Upper lobe of left lung (tissue), 6 donors: ENCODE measurements around the gene MYOF. TPM values are rescaled to one million over a fixed set of nuclear protein-coding genes. Genes with fewer than 3 reads are reported as not detected.

Experiments used
- ATAC-seq, 2 donors: fragments of 200-7000 bp; cut with Tn5 transposase; one replicate each; pipeline ENCODE4 v1.9.1; 2022; ENCODE audit warnings: mild to moderate bottlenecking in 2 of 2, moderate library complexity in 2 of 2; ENCODE audit not compliant: low FRiP score in 2 of 2
- DNase-seq, 2 donors: peaks; one replicate each; pipeline ENCODE4 v3.0.0-alpha.2; 2019 to 2020
- H3K27ac ChIP-seq, 4 donors: fragments of 200-600 bp; sonication (generic); one replicate each; pipeline ENCODE4 v1.5.1; 2016 to 2019
- H3K27me3 ChIP-seq, 4 donors: fragments of 200-600 bp; sonication (generic); one replicate each; pipeline ENCODE4 v1.5.1; 2017 to 2019
- H3K36me3 ChIP-seq, 4 donors: fragments of 200-600 bp; sonication (generic); one replicate each; pipeline ENCODE4 v1.5.1; 2016 to 2019
- H3K4me1 ChIP-seq, 4 donors: fragments of 200-600 bp; sonication (generic); one replicate each; pipeline ENCODE4 v1.5.1; 2018 to 2019
- H3K4me3 ChIP-seq, 4 donors: fragments of 200-600 bp; sonication (generic); one replicate each; pipeline ENCODE4 v1.5.1; 2017 to 2019; ENCODE audit warnings: mild to moderate bottlenecking in 2 of 4, moderate library complexity in 1 of 4
- H3K9me3 ChIP-seq, 4 donors: fragments of 200-600 bp; sonication (generic); one replicate each; pipeline ENCODE4 v1.5.1; 2018 to 2019
- EP300 ChIP-seq, 4 donors: sonication (generic); formaldehyde crosslinking; IDR thresholded peaks; one replicate each; pipeline ENCODE4 v1.5.1; 2017; ENCODE audit warnings: antibody characterized with exemption in 4 of 4, control low read depth in 2 of 4
- POLR2A ChIP-seq, 4 donors: fragments of 450-650 bp; IDR thresholded peaks; one replicate each; pipeline ENCODE4 v1.5.1; 2016 to 2017; ENCODE audit warnings: antibody characterized with exemption in 4 of 4, mild to moderate bottlenecking in 2 of 4
- POLR2AphosphoS5 ChIP-seq, 2 donors: sonication (generic); formaldehyde crosslinking; IDR thresholded peaks; one replicate each; pipeline ENCODE4 v1.5.1; 2017; ENCODE audit warnings: antibody characterized with exemption in 2 of 2
- WGBS, 2 donors: methylation state at CpG; one replicate each; pipeline ENCODE4 v1.1.5; 2017 to 2018; 5-methylcytosine and 5-hydroxymethylcytosine counted together
- total RNA-seq, 6 donors: library from RNA; depleted of rRNA in 4 of 6; stranded (reverse); fragments of >200 nt in 4 of 6; gene quantifications; one replicate each; pipeline versions ENCODE4 v1.1.0 to v1.2.1, GENCODE V29; 2016 to 2021
- TF ChIP-seq, protein P1 (sequence below), 6 experiments: fragments of 450-650 bp in 4 of 6; fragments of 200-600 bp in 2 of 6; sonication (generic) in 2 of 6; IDR thresholded peaks; one replicate each; pipeline ENCODE4 v1.5.1; 2016 to 2019; ENCODE audit warnings: antibody characterized with exemption in 6 of 6
- donor health status: DM: no; HTN: no; CAD: no; lungs with moderate emphysema.
- donor health status: DM: no; HTN: yes; CAD: no; lungs with severe emphysema.

Gene MYOF
- total RNA-seq, 6 donors from 2014 or later: 83.9 to 168 (median 129) TPM

DNA sequence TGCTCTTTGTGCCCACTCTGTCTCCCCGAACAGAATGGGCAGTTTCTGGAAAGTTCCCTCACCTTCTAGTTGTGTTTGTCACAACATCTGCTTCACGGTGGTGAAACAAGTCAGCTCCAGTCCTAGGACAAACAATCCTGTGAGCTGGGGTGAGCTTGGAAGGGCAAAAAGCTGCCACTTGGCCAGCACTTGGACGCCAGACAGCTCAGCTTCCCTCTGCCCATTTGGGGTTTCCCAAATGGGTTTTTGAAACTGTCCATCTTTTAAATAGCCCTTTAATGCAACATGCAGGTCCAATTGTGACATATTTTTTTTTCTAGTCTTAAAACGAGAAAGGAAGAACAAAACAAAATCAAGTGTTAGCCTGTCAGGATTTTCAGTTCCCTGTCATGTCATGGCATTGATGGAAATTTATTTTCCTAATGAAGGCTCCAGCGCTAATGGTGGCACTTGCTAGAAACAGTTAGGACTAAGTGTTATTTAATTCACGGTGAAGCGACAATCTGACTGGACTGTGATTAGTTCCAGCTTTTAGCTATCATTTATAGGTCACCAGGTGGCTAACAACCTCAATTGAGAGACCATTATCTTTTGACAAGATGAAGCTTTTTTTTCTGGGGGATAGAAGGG is 181.7 kb downstream of the MYOF start:
- no peak for ATAC-seq
- TF ChIP-seq POLR2A (IDR thresholded peaks at IDR 0.05) (no peak), POLR2AphosphoS5 (IDR thresholded peaks at IDR 0.05) (no peak), EP300 (IDR thresholded peaks at IDR 0.05) (no peak)
- TF ChIP-seq, protein P1, sequence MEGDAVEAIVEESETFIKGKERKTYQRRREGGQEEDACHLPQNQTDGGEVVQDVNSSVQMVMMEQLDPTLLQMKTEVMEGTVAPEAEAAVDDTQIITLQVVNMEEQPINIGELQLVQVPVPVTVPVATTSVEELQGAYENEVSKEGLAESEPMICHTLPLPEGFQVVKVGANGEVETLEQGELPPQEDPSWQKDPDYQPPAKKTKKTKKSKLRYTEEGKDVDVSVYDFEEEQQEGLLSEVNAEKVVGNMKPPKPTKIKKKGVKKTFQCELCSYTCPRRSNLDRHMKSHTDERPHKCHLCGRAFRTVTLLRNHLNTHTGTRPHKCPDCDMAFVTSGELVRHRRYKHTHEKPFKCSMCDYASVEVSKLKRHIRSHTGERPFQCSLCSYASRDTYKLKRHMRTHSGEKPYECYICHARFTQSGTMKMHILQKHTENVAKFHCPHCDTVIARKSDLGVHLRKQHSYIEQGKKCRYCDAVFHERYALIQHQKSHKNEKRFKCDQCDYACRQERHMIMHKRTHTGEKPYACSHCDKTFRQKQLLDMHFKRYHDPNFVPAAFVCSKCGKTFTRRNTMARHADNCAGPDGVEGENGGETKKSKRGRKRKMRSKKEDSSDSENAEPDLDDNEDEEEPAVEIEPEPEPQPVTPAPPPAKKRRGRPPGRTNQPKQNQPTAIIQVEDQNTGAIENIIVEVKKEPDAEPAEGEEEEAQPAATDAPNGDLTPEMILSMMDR (IDR thresholded peaks at IDR 0.05): no peak
- WGBS, 2 donors: 69 to 72% methylated on average over 7 of the region's 7 CpGs

DNA sequence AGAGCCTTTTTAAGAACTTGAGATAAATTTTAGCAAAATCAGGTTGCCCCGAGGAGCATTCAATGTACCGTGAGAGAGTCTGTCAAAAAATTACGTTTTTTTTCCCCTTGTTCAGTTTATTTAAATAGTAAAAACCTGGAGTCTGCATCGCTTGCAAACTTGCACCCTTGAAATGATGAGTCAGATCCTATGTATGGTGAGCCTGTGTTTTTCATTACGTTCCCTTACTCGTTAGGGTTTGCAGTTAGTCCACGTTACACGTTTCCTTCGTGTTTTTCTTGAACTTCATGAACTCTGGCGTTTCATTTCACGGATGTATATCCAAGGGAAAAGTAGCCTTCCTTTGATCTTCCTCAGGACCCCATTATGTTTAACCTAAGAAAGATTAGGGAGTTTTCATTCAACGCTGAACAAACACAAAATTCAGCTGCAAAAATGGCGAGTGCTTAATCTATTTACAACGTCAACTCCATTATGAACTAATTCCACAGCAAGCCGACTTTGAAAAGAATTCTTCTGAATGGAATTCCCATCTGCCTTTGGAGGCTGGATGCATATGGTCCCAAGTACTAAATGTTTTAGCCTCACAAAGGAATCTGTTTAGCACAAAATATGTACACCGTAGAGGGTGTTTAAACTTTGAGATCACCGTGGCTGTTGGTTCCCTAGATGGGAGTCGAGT is 182.4 kb downstream of the MYOF start:
- 64% methylated on average over 18 of the region's 18 CpGs for WGBS, 2 donors
- ATAC-seq (no peak), DNase-seq (no peak)
- no peaks in the 10 kb centered on the region for H3K36me3 ChIP-seq
- H3K4me3 ChIP-seq: no peak overlapping the region
- H3K4me1 ChIP-seq: no peaks in the 10 kb centered on the region
- no peaks in the 10 kb centered on the region for H3K9me3 ChIP-seq
- H3K27me3 ChIP-seq: no peaks in the 10 kb centered on the region
- no peak overlapping the region for H3K27ac ChIP-seq
- no peak for TF ChIP-seq EP300 (IDR thresholded peaks at IDR 0.05)
- TF ChIP-seq, protein P1 (IDR thresholded peaks at IDR 0.05): no peak
- no peak for TF ChIP-seq POLR2AphosphoS5 (IDR thresholded peaks at IDR 0.05)
- TF ChIP-seq POLR2A (IDR thresholded peaks at IDR 0.05): no peak

More for the DNA sequence above, 181.7 kb downstream of the MYOF start:
- no peaks in the 10 kb centered on the region for H3K36me3 ChIP-seq
- no peak overlapping the region for H3K4me3 ChIP-seq
- DNase-seq: no peak
- no peaks in the 10 kb centered on the region for H3K27me3 ChIP-seq
- H3K9me3 ChIP-seq: no peaks in the 10 kb centered on the region
- H3K27ac ChIP-seq: no peak overlapping the region
- H3K4me1 ChIP-seq: no peaks in the 10 kb centered on the region

DNA sequence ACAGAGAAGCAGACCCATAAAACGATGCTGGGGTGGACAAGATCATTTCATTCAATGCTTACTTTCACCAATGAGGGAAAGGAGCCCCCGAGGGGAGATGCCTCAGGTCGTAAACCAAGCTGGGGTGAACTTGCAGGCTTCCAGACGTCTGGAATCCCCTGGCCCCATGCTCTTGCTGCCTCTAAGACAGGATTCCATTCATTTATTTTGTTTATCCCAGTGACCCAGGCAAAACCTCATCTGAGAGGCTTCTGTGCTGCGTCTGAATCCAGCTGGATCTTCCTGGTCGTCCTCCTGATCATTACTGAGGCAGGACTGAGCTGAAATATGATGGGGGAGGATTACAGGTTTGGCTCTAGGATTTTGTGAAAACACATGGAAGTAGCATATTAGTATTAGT is 182.9 kb downstream of the MYOF start:
- Histone ChIP-seq H3K4me3 (no peak overlapping the region), H3K9me3 (no peaks in the 10 kb centered on the region), H3K27me3 (no peaks in the 10 kb centered on the region), H3K36me3 (no peaks in the 10 kb centered on the region), H3K4me1 (no peaks in the 10 kb centered on the region), H3K27ac (no peak overlapping the region)
- 74 to 81% methylated on average over 6 of the region's 6 CpGs for WGBS, 2 donors
- DNase-seq: no peak
- ATAC-seq: no peak
- TF ChIP-seq POLR2AphosphoS5 (IDR thresholded peaks at IDR 0.05): no peak
- TF ChIP-seq POLR2A (IDR thresholded peaks at IDR 0.05): no peak
- TF ChIP-seq EP300 (IDR thresholded peaks at IDR 0.05): no peak

DNA sequence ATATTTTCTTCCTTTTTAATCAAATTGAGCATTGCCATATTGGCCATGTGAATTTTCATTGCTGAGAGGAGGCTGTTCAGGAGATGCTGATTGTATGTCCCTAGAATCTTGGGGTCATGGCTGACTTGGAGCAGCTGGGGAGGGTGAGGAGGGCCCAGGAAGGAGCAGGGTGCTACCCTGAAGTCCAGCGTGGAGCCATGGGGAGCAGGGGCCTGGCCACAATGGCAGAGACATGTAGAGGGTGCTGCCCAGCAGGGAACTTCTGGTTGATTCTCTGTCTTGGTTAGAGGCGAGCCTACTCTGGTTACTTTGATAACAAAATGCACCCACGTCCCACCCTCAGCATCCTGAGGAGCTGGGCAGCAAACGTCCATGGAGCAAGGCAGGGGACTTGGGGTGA is 186.0 kb downstream of the MYOF start:
- WGBS, 2 donors: 77 to 86% methylated on average over 3 to 4 of the region's 4 CpGs

DNA sequence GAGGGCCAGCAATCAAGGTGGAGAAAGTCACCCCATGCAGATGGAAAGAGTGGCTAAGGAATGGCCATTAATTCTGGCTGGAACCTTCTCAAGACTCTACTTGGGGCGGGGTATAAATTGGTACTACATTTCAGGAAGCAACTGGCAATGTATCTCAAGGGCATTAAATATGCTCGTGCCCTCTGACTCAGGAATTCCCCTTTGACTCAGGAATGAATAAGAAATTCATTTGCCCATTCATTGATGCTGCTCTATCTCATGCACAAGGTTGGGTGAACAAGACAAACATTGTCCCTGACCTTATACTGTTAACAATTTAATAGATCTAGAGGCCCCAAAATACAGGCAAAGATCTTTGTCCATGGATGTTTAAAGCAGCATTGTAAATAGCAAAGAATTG is 188.1 kb downstream of the MYOF start:
- DNase-seq: no peak
- Histone ChIP-seq H3K4me3 (no peak overlapping the region), H3K4me1 (no peaks in the 10 kb centered on the region), H3K9me3 (no peaks in the 10 kb centered on the region), H3K36me3 (no peaks in the 10 kb centered on the region), H3K27me3 (no peaks in the 10 kb centered on the region), H3K27ac (no peak overlapping the region)
- WGBS, 2 donors: 69 to 73% methylated on average over 2 of the region's 2 CpGs
- ATAC-seq: no peak
- no peak for TF ChIP-seq POLR2AphosphoS5 (IDR thresholded peaks at IDR 0.05)
- TF ChIP-seq POLR2A (IDR thresholded peaks at IDR 0.05): no peak
- no peak for TF ChIP-seq EP300 (IDR thresholded peaks at IDR 0.05)
- TF ChIP-seq, protein P1 (IDR thresholded peaks at IDR 0.05): no peak

More for the DNA sequence above, 186.0 kb downstream of the MYOF start:
- DNase-seq (no peak), ATAC-seq (no peak)
- Histone ChIP-seq H3K9me3 (no peaks in the 10 kb centered on the region), H3K4me3 (no peak overlapping the region), H3K4me1 (no peaks in the 10 kb centered on the region), H3K27ac (no peak overlapping the region), H3K36me3 (no peaks in the 10 kb centered on the region), H3K27me3 (no peaks in the 10 kb centered on the region)
- TF ChIP-seq, protein P1 (IDR thresholded peaks at IDR 0.05): no peak
- TF ChIP-seq POLR2A (IDR thresholded peaks at IDR 0.05): no peak
- TF ChIP-seq POLR2AphosphoS5 (IDR thresholded peaks at IDR 0.05): no peak
- TF ChIP-seq EP300 (IDR thresholded peaks at IDR 0.05): no peak
